Measurements from ENCODE around the gene DMRTC1.
"Not testable (repeated sequence)": the region's sequence is repeated elsewhere in the genome, so short reads cannot be mapped to it uniquely, and the experiment has no call there.

The DMRTC1 gene

DNA sequence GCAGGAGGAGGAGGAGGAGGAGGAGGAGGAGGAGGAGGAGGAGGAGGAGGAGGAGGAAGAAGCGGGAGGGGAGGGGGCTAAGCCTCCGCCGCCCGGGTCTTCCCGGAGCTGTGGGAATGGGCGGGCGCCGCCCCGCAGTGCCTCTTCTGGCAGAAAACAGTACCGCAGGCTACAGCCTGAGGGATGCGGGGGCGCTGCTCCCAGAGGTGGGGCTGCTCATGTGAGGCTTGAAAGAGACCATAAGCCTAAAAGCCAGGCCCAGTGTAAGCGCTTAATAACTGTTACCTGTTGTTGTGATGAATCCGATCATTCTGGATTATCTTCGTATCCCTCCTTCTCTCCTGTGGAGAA lies at the start of gene DMRTC1:
DMRTC1 (minus strand) TSS at position 19 of the 351 bp plus-strand sequence. CDS start 68,143 bp downstream, outside the sequence.
- DNase-seq (ENCODE audit: low spot score), result not testable (repeated sequence)

GRCh38 chrX:72980894-72981469 lies 37.3 kb upstream of the DMRTC1 start:
- not testable (repeated sequence) for DNase-seq (ENCODE audit: low spot score)

GRCh38 chrX:72974885-72975284 lies 31.2 kb upstream of the DMRTC1 start:
- not testable (repeated sequence) for DNase-seq (ENCODE audit: low spot score)

DNA sequence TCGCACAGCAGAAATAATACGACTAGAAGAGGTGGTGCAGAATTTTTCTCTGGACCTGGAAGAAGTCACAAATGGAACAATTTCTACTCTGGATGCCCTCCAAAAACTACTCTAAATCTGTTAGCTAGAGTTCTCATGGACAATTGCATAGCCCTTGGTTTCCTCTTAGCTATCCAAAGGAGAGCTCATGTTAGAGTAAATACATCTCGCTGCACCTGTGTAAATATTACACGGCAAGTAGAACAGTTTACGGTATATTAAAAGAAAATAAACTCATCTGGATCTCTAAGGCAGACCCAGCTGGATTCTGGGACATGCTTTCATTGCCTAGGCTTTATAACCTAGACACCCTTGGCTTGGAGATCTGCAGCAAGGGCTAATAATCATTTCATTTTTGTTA lies 28.2 kb upstream of the DMRTC1 start:
- DNase-seq (ENCODE audit: low spot score), result not testable (repeated sequence)

- DNase-seq (ENCODE audit: low spot score), result not testable (repeated sequence)
These were observed 16.3 kb upstream of the DMRTC1 start for GRCh38 chrX:72959971-72960370.

- not testable (repeated sequence) for DNase-seq (ENCODE audit: low spot score)
These were observed 410 bp downstream of the DMRTC1 start for GRCh38 chrX:72943035-72943818.

- not testable (repeated sequence) for DNase-seq (ENCODE audit: low spot score)
These were observed 1.4 kb downstream of the DMRTC1 start for GRCh38 chrX:72942272-72942671.

GRCh38 chrX:72937906-72938305 lies 5.7 kb downstream of the DMRTC1 start, which contains the start of gene FAM236A:
Gene FAM236A (plus strand): TSS chrX:72938206. CDS start chrX:72938263, 57 bp downstream.
- not testable (repeated sequence) for DNase-seq (ENCODE audit: low spot score)

- DNase-seq (ENCODE audit: low spot score), result not testable (repeated sequence)
These were observed 6.7 kb downstream of the DMRTC1 start for GRCh38 chrX:72936882-72937455.

- not testable (repeated sequence) for DNase-seq (ENCODE audit: low spot score)
These were observed 7.2 kb downstream of the DMRTC1 start for GRCh38 chrX:72936455-72936854.

DNA sequence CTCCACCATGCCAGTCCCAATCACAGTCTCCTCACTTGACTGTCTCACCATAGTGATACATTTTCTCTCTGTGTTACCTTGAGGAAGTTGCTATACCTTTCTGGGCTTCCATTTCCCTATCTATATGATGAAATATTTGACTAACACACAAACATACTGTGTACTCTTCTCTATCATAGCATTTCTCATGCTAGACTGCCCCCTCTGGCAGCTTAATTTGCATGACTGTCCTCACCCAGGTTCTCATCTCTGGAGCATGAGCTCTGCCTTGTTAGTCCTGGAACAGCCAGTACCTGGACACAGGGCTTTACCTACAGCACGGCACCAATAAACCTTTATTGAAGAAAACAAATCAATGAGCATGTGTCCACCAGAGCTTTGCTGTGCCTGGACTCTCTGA lies 11.4 kb downstream of the DMRTC1 start:
- not testable (repeated sequence) for DNase-seq (ENCODE audit: low spot score)

GRCh38 chrX:72916096-72916495 lies 27.5 kb downstream of the DMRTC1 start:
- DNase-seq (ENCODE audit: low spot score), result not testable (repeated sequence)

DNA sequence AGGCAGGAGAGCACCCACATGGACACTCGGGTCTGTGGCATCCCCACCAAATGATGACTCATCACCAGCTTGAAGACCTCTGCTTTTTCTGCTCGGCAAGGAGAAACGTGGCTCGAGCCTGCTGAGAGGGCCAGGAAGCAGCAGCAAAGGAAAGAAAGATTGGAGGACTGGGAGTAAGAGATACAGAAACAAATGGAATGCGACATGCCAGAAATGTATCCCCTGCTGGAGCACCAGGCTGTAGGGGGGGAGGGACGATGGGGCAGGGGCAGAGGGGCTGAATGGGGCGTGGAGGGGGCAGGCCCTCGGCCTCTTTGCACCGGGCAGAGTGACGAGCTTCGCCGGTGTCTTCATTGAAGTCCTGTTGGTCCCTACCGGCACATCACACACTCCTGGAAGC lies 31.3 kb downstream of the DMRTC1 start, which contains the start of gene FAM236C:
FAM236C (plus strand) TSS at position 301 of the 400 bp plus-strand sequence. CDS start 100 bp downstream, outside the sequence.
- DNase-seq (ENCODE audit: low spot score), result not testable (repeated sequence)

GRCh38 chrX:72889740-72890139 lies 53.9 kb downstream of the DMRTC1 start:
- DNase-seq (ENCODE audit: low spot score), result not testable (repeated sequence)

- DNase-seq (ENCODE audit: low spot score), result not testable (repeated sequence)
These were observed 60.7 kb downstream of the DMRTC1 start for GRCh38 chrX:72882898-72883297.

DNA sequence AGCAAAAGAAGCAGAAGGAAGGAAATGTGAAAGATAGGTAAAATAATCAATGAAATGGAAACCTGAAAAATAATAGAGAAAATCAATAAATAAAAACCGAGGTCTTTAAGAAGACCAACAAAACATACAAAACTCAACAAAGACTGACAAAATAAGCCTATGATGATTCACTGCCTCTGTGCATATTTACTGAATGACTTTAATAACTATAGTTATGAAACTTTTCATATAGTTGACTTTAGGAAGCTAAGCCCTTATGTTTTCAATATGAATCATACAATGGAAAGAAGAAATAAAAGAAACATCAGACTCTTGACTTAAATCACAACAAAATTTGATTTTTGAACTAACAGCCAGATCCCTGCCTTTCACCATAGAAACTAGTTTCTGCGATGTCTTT lies 106.1 kb downstream of the DMRTC1 start:
- DNase-seq (ENCODE audit: low spot score), result not testable (repeated sequence)

GRCh38 chrX:72830701-72831100 lies 112.9 kb downstream of the DMRTC1 start:
- DNase-seq (ENCODE audit: low spot score), result not testable (repeated sequence)
